T-helper 1 cell treated with Interleukin-12 subunit alpha and Interleukin-12 subunit beta and Interleukin-4 antibody, amounts not matched to agents 30 μg/mL and 1 μg/mL, for 36 hours (primary cell): ENCODE measurements around the gene SAXO2.
"Not testable (repeated sequence)": the region's sequence is repeated elsewhere in the genome, so short reads cannot be mapped to it uniquely, and the experiment has no call there.

Source experiments
- H3K27ac Mint-ChIP-seq: one replicate; pipeline ENCODE4 v1.8.0; 2021; ENCODE audit warnings: mild to moderate bottlenecking, mixed read lengths
- H3K27me3 Mint-ChIP-seq: one replicate; pipeline ENCODE4 v1.8.0; 2021; ENCODE audit warnings: low read depth, mixed read lengths
- H3K36me3 Mint-ChIP-seq: one replicate; pipeline ENCODE4 v1.8.0; 2021; ENCODE audit warnings: low read depth, mixed read lengths
- H3K4me1 Mint-ChIP-seq: one replicate; pipeline ENCODE4 v1.8.0; 2021; ENCODE audit warnings: low read depth, mixed read lengths
- H3K4me3 Mint-ChIP-seq: one replicate; pipeline ENCODE4 v1.8.0; 2021; ENCODE audit warnings: mild to moderate bottlenecking, moderate library complexity, mixed read lengths
- H3K9me3 Mint-ChIP-seq: one replicate; pipeline ENCODE4 v1.8.0; 2021; ENCODE audit warnings: mixed read lengths

Gene SAXO2

GRCh38 chr15:82300326-82300725 lies 37.7 kb downstream of the SAXO2 start:
- not testable (repeated sequence) for H3K9me3 Mint-ChIP-seq, H3K27me3 Mint-ChIP-seq, H3K36me3 Mint-ChIP-seq, H3K4me3 Mint-ChIP-seq, H3K4me1 Mint-ChIP-seq, H3K27ac Mint-ChIP-seq

- no peak overlapping the region for H3K27ac Mint-ChIP-seq
- H3K27me3 Mint-ChIP-seq: peaks cover 7% of the 10 kb centered on the region
- no peak overlapping the region for H3K4me3 Mint-ChIP-seq
- peaks cover 2% of the 10 kb centered on the region for H3K36me3 Mint-ChIP-seq
- H3K9me3 Mint-ChIP-seq: no peaks in the 10 kb centered on the region
- H3K4me1 Mint-ChIP-seq: peaks cover 5% of the 10 kb centered on the region
These were observed 38.3 kb downstream of the SAXO2 start for GRCh38 chr15:82300883-82301282.

DNA sequence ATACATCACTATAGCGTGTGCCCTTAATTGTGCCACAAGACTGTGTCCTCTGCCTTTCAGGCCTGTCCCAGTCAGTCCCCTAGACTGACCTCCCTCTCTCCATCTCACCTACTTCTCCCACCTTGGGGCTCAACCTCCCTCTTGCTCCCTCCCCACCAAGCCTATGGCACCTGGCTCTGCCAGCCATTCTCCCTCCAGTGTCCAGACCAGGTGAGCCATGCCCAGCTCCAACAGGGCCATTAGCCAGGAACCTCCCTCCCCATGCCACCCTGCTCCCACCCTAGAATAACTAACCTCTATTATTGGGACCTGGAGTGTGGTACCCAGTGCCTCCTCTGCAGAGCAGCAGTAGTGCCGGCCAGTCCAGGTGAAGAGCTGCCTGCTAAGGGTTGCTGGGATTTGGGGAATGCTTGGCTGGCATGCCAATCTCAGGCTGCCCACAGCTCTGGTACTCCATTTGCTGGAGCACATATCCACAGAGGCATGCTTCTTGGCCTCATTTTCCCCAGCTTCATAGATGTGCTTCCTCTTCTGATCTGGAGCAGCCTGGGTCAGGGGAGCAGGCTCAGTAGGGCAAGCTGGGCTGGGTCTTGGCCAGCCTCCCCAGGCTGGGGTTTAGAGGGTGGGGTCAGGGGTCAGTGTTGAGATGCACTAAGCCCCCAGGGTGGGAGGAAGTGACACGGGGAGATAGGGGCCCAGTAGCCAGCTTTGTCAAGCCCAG lies 38.8 kb downstream of the SAXO2 start:
- no peak overlapping the region for H3K4me3 Mint-ChIP-seq
- H3K27me3 Mint-ChIP-seq: peaks cover 7% of the 10 kb centered on the region
- H3K27ac Mint-ChIP-seq: no peak overlapping the region
- no peaks in the 10 kb centered on the region for H3K9me3 Mint-ChIP-seq
- peaks cover 2% of the 10 kb centered on the region for H3K36me3 Mint-ChIP-seq
- peaks cover 5% of the 10 kb centered on the region for H3K4me1 Mint-ChIP-seq

GRCh38 chr15:82303956-82304777 lies 41.5 kb downstream of the SAXO2 start:
- no peaks in the 10 kb centered on the region for H3K9me3 Mint-ChIP-seq
- H3K27ac Mint-ChIP-seq: no peak overlapping the region
- H3K36me3 Mint-ChIP-seq: no peaks in the 10 kb centered on the region
- no peak overlapping the region for H3K4me3 Mint-ChIP-seq
- H3K4me1 Mint-ChIP-seq: no peaks in the 10 kb centered on the region
- H3K27me3 Mint-ChIP-seq: no peaks in the 10 kb centered on the region

GRCh38 chr15:82304778-82305090 lies 42.1 kb downstream of the SAXO2 start:
- Mint-ChIP-seq H3K4me3 (no peak overlapping the region), H3K27me3 (no peaks in the 10 kb centered on the region), H3K36me3 (no peaks in the 10 kb centered on the region), H3K27ac (no peak overlapping the region), H3K4me1 (no peaks in the 10 kb centered on the region), H3K9me3 (no peaks in the 10 kb centered on the region)

DNA sequence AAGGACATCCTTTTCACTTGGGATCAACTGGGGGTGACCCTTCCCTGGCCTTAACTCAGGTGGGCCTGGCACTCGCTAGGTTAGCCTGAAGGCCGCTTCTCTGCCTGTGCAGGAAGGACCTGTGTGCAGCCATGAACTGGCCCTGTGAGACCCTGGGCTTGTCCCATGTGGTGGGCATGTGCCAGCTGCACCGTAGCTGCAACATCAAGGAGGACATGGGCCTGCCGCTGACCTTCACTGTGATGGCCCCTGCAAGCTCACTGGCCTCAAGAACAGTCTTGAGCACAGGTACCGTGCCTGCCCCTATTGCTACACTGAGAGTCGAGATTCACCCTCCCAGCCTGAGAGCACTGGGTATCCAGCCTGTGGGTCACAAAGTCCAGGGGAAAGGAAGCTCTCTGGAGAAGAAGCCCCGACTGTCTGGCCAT lies 43.0 kb downstream of the SAXO2 start:
- H3K27me3 Mint-ChIP-seq: no peaks in the 10 kb centered on the region
- no peaks in the 10 kb centered on the region for H3K4me1 Mint-ChIP-seq
- no peaks in the 10 kb centered on the region for H3K9me3 Mint-ChIP-seq
- no peaks in the 10 kb centered on the region for H3K36me3 Mint-ChIP-seq
- H3K27ac Mint-ChIP-seq: no peak overlapping the region
- no peak overlapping the region for H3K4me3 Mint-ChIP-seq

DNA sequence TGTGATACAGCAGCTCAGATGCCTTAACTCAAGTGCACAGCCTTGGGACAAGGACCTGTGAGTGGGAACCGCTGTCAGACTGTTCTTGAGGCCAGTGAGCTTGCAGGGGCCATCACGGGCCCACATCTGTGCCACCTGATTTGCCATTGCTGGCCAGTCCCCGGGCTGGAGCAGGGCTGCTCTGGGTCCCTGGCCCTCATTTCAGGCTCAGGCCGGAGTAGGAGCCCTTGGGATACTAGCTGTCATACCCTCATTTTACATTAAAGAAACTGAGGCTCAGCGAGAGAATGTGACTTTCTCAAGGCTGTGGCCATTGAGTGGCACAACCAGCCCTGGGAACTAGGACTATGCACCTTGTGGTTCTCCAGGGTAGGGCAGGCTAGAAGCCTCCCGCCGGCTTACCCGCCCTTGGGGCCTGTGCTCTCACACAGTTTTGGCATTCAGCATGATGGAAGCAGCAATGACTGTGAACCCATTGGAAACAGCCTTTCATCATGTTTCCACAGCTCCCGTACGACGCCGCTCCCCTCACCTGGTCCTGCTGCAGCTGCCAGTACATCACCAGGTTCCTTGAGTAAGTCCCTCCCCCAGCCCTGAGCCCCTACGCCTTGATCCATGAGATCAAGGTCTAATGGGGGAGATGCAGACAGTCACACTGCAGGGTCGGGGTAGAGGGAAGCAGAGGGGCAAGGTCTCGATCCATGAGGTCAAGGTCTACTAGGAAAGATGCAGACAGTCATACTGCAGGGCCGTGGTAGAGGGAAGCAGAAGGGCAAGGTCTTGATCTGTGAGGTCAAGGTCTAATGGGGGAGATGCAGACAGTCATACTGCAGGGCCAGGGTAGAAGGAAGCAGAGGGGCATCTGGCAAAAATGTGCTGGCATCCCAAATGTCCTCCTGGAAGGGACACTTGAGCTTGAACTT lies 44.4 kb downstream of the SAXO2 start:
- no peaks in the 10 kb centered on the region for H3K36me3 Mint-ChIP-seq
- no peaks in the 10 kb centered on the region for H3K9me3 Mint-ChIP-seq
- no peak overlapping the region for H3K27ac Mint-ChIP-seq
- H3K27me3 Mint-ChIP-seq: peaks cover 9% of the 10 kb centered on the region
- H3K4me3 Mint-ChIP-seq: no peak overlapping the region
- H3K4me1 Mint-ChIP-seq: no peaks in the 10 kb centered on the region

DNA sequence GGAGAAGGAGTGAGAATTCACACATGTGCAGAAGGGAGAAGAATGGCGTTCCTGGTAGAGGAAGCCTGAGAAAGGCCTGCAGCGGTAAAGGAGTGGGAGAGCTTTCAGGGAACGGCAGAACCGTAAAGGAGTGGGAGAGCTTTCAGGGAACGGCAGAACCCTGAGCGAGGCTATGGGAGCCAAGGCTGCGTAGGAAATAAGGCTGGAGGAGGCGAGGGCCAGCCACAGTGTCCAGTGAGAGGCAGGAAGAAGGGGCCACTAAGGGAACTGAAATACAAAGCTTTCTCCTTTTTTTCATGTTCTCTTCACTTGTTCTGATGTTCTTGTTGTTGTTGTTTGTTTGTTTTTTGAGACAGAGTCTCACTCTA lies 45.1 kb downstream of the SAXO2 start:
- Mint-ChIP-seq H3K9me3 (no peaks in the 10 kb centered on the region), H3K27ac (no peak overlapping the region), H3K4me3 (no peak overlapping the region), H3K36me3 (no peaks in the 10 kb centered on the region), H3K27me3 (peaks cover 9% of the 10 kb centered on the region), H3K4me1 (no peaks in the 10 kb centered on the region)

DNA sequence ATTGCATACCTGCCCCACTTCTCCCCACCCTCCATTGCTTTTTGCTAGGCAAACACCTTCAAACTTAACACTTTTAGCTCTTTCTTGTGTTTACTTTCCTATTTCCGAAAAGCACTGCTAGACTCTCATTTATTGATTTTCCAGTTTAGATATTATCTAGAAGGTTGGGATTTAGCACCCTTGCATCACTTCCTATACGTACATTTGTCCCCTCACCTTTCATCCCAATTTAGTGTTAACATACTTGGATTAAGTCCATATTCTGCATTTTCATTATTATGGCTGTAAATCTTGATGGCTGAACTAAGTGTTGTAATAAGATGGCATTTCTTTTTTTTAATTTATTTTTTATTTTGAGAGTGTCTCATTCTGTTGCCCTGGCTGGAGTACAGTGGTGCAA lies 47.2 kb downstream of the SAXO2 start:
- Mint-ChIP-seq H3K4me1 (no peaks in the 10 kb centered on the region), H3K4me3 (no peak overlapping the region), H3K36me3 (no peaks in the 10 kb centered on the region), H3K27me3 (peaks cover 9% of the 10 kb centered on the region), H3K9me3 (no peaks in the 10 kb centered on the region), H3K27ac (no peak overlapping the region)

GRCh38 chr15:82311321-82311720 lies 48.7 kb downstream of the SAXO2 start:
- not testable (repeated sequence) for H3K4me1 Mint-ChIP-seq, H3K36me3 Mint-ChIP-seq, H3K9me3 Mint-ChIP-seq, H3K4me3 Mint-ChIP-seq, H3K27ac Mint-ChIP-seq, H3K27me3 Mint-ChIP-seq

- H3K9me3 Mint-ChIP-seq: no peaks in the 10 kb centered on the region
- H3K36me3 Mint-ChIP-seq: no peaks in the 10 kb centered on the region
- no peak overlapping the region for H3K4me3 Mint-ChIP-seq
- H3K4me1 Mint-ChIP-seq: no peaks in the 10 kb centered on the region
- H3K27me3 Mint-ChIP-seq: peaks cover 9% of the 10 kb centered on the region
- no peak overlapping the region for H3K27ac Mint-ChIP-seq
These were observed 50.1 kb downstream of the SAXO2 start for GRCh38 chr15:82312586-82313349.

- Mint-ChIP-seq H3K36me3 (no peaks in the 10 kb centered on the region), H3K4me1 (no peaks in the 10 kb centered on the region), H3K4me3 (no peak overlapping the region), H3K27ac (no peak overlapping the region), H3K9me3 (no peaks in the 10 kb centered on the region), H3K27me3 (peaks cover 9% of the 10 kb centered on the region)
These were observed 50.8 kb downstream of the SAXO2 start for GRCh38 chr15:82313446-82313845.

DNA sequence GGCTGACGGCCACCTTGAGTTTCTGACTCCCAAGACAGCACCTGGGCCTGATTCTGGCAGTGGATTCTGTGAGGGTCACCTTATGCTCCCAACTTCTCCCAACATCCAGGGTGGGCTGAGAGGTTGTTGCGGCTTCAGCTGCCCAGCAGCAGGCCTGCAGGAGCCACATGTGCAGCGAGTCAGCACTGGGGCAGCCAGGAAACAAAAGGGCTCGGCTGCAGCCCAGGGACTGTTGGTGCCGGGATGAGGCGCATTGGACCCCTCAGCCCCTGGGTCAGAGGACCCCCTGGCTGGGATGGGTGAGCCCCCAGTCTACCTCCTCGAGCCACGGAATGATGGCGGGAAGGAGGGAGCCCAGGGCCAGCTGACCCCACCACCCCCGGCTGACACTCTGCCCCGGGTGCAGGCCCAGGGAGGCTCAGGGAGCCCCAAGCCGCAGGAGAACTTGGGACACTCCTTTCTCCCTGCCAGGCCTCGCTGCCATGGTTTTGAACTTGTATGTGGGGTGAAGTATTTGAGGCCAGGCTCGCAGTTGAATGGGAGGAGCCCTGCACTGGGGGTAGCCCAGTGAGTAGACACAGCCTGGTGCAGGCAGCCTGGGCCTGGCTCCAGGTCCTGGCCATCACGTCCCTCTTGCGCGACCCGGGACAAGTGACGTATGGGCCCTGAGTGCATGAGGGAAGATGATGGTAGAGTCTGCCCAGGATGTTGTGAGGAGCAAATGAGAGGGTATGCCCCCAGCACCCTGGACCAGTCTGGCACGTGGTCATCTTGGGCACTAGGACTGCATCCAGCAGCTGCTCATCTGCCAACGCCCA lies 51.5 kb downstream of the SAXO2 start:
- H3K36me3 Mint-ChIP-seq, H3K4me1 Mint-ChIP-seq, H3K4me3 Mint-ChIP-seq: not testable (repeated sequence)

More for the DNA sequence above, 51.5 kb downstream of the SAXO2 start:
- H3K27me3 Mint-ChIP-seq, H3K27ac Mint-ChIP-seq, H3K9me3 Mint-ChIP-seq: not testable (repeated sequence)
